HG03039 (cell line): Measurements from ENCODE around the gene ZDHHC17.
A peak's percentile ranks its signal among the peaks of the same experiment; 100 is the strongest.
"Not testable (repeated sequence)": the region's sequence is repeated elsewhere in the genome, so short reads cannot be mapped to it uniquely, and the experiment has no call there.

Experiments
- ATAC-seq: cut with Tn5 transposase; IDR thresholded peaks from one replicate; pipeline ENCODE4 v1.9.1; 2021; ENCODE audit warnings: mild to moderate bottlenecking, moderate library complexity; ENCODE audit not compliant: unreplicated experiment

ZDHHC17 gene, protein sequence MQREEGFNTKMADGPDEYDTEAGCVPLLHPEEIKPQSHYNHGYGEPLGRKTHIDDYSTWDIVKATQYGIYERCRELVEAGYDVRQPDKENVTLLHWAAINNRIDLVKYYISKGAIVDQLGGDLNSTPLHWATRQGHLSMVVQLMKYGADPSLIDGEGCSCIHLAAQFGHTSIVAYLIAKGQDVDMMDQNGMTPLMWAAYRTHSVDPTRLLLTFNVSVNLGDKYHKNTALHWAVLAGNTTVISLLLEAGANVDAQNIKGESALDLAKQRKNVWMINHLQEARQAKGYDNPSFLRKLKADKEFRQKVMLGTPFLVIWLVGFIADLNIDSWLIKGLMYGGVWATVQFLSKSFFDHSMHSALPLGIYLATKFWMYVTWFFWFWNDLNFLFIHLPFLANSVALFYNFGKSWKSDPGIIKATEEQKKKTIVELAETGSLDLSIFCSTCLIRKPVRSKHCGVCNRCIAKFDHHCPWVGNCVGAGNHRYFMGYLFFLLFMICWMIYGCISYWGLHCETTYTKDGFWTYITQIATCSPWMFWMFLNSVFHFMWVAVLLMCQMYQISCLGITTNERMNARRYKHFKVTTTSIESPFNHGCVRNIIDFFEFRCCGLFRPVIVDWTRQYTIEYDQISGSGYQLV

GRCh38 chr12:76763746-76764675 is at the start of gene ZDHHC17:
Gene ZDHHC17, plus strand, starts transcription at chr12:76764115. Its CDS starts 122 bp downstream, at chr12:76764237.
- ATAC-seq, result peak; percentile 91

DNA sequence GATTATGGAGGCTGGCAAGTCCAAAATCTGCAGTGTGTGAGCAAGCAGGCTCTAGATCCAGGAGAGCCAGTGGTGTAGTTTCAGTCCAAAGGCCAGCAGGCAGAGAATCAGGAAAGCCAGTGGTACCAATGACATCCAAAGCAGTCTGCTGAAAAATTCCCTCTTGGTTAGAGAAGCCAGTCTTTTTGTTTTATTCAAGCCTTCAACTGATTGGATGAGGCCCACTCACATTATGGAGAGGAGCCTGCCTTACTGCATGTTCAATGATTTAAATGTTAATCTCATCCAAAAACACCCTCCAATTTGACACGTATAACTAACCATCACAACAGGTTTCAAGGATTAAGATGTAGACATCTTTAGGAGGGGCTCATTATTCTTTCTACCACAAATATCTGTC is 49.5 kb upstream of the ZDHHC17 start:
- no peak for ATAC-seq

DNA sequence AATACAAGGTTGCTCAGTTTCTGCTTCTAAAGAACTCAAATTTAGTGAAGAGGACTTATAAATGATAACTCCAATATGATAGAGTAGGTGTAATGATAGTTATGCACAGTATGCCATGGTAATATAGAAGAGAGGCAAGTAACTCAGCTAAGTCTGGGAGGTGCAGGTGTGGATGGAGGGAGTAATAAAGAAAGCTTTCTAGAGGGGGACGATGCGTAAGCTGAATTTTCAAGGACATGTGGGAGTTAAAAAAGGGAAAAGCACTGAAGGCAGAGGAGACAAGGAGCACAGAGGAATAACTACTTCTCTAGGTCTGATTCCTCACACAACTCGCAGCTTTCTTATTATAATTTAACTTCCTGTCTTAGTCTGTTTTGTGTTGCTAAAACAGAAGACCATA is 49.1 kb upstream of the ZDHHC17 start:
- ATAC-seq, result no peak

- ATAC-seq, result no peak
Measured at GRCh38 chr12:76715332-76715731, 48.6 kb upstream of the ZDHHC17 start.

DNA sequence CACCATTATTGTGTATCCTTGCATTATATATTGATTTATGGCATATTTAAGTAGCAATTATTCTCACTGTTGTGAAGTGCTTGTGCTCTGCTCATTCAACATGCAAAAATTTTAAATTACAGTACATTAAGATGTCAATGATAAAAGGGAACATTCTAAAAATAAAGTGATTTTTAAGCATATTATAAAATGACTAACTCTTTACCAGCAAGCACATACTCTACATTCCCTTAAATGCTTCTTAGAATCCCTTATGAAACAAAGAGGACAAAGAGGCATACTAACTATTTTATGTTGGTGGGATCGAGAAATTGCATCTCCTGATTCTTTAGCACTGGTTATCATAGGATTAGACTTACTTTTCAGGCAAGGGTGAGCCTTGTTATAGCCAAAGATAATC is 46.6 kb upstream of the ZDHHC17 start:
- ATAC-seq, result no peak

GRCh38 chr12:76719171-76720041 is 44.5 kb upstream of the ZDHHC17 start:
- ATAC-seq, result no peak

DNA sequence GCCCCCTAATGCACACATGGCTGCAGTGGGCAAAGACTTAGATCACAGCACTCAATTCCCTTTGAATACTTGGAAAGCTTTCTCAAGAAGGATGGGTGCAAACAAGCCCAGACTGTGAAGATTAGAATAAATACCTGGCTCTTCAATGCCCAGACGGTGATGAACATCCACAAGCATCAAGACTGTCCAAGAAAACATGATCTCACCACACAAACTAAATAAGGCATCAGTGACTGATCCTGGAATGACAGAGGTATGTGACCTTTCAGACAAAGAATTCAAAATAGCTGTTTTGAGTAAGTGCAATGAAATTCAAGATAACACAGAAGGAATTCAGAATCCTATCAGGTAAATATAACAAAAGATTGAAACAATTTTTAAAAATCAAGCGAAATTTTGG is 43.8 kb upstream of the ZDHHC17 start:
- ATAC-seq, result no peak

GRCh38 chr12:76726626-76727025 is 37.3 kb upstream of the ZDHHC17 start:
- no peak for ATAC-seq

DNA sequence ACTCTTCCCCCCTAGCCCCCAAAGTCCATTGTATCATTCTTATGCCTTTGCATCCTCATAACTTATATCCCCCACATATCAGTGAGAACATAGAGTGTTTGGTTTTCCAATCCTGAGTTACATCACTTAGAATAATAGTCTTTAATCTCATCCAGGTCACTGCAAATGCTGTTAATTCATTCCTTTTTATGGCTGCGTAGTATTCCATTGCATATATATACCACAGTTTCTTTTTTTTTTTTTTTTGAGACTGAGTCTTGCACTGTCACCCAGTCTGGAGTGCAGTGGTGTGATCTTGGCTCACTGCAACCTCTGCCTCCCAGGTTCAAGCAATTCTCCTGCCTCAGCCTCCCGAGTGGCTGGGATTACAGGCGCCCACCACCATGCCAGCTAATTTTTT is 31.7 kb upstream of the ZDHHC17 start:
- not testable (repeated sequence) for ATAC-seq

DNA sequence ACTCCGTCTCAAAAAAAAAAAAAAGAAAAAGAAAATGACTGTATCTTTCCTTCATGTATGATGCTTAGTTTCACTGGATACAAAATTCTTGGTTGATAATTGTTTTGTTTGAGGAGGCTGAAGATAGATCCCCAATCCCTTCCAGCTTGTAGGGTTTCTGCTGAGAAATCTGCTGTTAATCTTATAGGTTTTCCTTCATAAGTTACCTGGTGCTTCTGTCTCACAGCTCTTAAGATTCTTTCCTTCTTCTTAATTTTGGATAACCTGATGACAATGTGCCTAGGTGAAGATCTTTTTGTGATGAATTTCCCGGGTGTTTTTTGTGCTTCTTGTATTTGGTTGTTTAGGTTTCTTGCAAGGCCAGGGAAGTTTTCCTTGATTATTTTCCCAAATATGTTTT is 26.2 kb upstream of the ZDHHC17 start:
- ATAC-seq, result not testable (repeated sequence)

GRCh38 chr12:76738824-76739579 is 24.9 kb upstream of the ZDHHC17 start:
- no peak for ATAC-seq

GRCh38 chr12:76739896-76740295 is 24.0 kb upstream of the ZDHHC17 start:
- ATAC-seq, result no peak

- no peak for ATAC-seq
Measured at GRCh38 chr12:76740501-76740900, 23.4 kb upstream of the ZDHHC17 start.

GRCh38 chr12:76745343-76745742 is 18.6 kb upstream of the ZDHHC17 start:
- no peak for ATAC-seq

DNA sequence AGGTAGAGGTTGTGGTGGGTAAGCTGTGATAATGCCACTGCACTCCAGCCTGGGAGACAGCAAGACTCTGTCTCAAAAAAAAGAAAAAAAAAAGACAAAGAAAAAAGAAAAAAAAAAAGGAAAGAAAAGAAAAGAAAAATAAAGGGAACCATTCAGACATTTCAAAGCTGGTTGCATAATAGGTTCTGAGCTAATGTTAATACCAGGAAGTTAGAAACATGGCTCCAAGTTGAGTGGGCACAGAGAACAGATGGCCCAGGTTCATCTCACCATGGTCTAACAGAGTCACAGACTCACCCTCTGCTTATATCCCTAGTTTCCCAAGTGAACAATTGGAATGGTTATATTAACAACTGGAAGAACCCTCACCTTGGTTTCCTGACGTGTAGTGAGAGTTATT is 17.4 kb upstream of the ZDHHC17 start:
- ATAC-seq, result no peak

- ATAC-seq, result no peak
Measured at GRCh38 chr12:76747245-76747644, 16.7 kb upstream of the ZDHHC17 start.

- ATAC-seq, result no peak
Measured at GRCh38 chr12:76755829-76756379, 8.0 kb upstream of the ZDHHC17 start.

- ATAC-seq, result no peak
Measured at GRCh38 chr12:76757694-76758093, 6.2 kb upstream of the ZDHHC17 start.

GRCh38 chr12:76762601-76762980 is 1.3 kb upstream of the ZDHHC17 start:
- no peak for ATAC-seq
